Effector CD8-positive, alpha-beta T cell (primary cell): Measurements from ENCODE around the gene TNFRSF8.
A peak's percentile ranks its signal among the peaks of the same experiment; 100 is the strongest.

ENCODE experiments used
- DNase-seq: peaks from one replicate; lab custom pipeline; 2025; lab: John Stamatoyannopoulos, UW

Gene TNFRSF8

DNA sequence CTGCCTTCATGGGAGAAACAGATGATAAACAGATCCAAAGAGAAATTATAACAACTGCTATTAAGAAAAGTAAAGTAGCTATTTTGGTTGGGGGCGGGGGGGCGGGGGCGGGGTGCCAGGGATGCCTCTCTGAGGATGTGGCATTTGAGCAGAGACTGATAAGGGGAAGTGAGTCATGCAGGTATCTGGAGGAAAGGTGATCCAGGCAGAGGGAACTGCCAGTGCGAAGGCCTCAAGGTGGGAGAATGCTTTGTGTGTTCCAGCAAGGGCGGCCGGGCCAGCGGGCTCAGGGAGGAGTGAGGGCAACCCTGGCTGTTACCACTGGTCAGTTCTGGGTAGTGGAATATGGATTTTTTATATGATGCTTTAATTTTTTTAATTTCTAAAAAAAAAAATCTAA, 96.7 kb downstream of the TNFRSF8 start:
- no peak for DNase-seq

DNA sequence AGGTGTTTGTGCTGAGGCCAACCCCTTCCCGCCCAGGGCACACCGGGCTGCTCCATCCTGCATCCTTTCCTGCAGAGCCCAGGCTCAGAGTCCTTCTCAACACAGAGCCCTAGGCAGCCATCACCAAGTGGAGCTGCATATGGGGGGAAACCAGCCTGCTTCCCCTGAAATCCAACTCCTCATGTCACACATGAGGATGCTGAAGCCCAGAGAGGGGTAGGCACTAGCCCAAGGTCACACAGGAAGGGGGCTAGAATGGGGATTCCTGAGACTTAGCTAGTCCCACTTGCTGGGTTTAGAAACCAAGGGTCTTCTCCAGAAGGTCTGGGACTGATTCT, 98.2 kb downstream of the TNFRSF8 start:
- no peak for DNase-seq

DNA sequence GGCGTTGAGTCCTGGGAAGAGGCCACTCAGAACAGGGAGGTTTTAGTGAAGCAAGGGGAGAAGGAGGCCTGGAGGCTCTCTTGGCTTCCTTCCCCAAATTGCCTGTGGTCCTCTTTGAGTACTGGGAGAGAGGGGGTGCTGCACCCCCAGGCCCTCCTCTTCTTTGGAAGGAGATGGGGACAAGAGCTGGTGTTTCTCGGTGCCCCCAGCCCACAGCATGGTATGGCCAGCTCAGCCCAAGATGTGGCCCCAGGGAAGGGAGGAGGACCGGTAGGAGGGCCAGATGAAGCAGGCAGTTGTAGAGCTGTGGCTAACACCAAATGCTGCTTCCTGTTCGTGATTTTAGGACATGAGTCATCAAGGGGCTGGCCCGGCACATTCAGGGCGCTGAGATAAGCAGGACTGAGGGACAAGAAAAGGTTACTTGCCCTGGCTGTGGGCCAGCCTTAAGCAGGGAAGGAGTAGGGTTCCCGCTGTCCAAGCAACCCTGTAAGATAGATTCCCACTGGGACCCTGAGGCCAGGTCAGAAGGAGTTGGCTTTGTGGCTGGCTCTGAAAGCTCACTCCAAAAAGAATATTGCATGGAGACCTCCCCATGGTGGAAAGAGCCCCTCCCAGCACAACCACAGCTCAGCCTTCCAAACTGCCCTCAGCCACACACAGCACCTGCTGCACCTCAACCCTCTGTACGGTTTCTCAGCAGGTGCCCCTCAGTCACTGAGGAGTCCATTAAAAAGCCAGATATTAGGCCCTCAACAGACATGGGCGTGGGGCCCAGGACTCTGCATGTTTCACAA, 98.8 kb downstream of the TNFRSF8 start:
- DNase-seq, result peak; percentile 20

DNA sequence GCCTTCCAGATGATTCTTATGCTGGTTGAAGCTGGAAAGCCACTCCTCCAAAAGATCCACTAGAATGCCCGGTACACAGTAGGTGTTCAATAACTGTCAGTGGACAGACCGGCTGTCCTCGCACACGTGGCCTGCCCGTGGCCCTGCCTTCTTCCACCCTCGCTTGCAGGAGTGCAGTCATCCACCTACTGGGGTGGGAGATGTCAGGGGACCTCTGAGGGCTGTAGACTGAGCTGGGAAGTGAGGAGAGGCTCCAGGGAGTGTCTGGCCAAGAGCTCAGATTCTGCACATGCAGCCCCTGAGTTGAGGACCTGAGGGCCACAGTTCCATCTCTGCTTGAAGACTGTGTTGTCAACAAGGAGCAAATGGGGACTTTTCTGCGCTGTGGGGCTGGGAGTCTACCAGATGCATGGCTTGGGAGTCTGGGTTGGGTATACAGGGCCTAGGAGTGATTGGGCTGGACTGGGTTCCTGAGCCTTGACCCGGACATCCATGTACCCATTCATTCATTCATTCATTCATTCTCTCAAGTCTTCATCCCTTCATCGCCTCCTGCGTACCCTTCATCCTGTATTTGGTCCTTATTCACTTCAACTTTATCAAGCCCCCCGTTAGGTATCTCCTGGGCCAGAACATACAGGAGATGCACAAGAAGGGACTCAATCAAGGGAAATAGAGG, 99.5 kb downstream of the TNFRSF8 start:
- DNase-seq, result no peak

DNA sequence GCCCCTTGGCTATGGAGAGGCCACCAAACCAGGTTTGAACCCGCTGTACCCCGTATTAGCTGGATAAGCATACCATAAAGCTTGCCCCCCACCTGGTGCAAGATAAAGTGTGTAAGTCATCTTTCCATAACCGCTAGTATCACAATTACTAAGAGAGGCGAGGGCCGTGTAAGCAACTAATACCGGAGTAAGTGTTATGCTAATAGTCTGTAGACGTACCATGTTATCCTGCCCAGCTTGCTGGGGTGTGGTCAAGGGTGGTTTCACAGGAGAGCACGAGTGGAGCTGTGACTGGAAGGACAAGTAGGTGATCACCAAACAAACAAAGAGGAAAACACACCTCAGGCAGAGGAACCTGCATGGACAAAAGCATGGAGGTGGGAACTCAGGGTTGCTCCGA, 100.1 kb downstream of the TNFRSF8 start:
- DNase-seq, result no peak

DNA sequence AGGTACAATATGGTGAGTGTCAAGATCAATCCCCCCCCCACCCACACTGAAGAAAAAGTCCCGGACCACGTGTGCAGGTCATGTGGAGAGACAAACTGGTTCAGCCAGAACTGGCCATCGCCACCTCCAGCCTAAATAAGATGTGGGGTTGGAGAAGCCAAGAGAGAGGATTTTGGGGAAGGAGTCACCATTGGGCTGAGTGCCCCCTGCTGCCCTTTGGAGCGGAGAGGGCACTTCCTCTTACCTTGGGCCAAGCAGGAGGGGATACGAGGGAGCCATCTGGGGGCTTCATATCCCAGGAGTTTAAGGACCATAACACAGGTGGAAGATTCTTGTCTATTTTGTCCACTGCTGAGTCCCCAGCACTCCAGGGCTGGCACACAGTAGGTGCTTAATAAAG, 101.1 kb downstream of the TNFRSF8 start:
- no peak for DNase-seq

DNA sequence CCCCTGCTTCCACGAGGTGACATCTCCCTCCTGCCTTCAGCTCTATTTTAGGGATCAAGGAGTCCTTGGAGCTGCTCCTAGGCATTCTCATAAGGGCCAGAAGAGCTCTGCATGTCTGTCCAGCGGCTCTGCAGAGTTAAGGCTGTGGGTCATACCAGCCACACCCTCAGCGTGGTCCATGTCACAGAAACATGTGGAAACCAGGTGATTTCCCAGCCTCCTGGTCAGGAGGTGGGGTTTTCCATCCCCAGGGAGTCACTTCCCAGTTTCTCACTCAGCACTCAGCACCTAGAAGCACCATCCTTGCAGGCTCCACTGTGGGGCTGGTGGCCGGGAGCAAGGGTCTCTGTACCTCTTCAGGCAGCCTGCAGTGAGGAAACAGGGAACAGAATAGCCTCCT, 102.2 kb downstream of the TNFRSF8 start:
- no peak for DNase-seq

DNA sequence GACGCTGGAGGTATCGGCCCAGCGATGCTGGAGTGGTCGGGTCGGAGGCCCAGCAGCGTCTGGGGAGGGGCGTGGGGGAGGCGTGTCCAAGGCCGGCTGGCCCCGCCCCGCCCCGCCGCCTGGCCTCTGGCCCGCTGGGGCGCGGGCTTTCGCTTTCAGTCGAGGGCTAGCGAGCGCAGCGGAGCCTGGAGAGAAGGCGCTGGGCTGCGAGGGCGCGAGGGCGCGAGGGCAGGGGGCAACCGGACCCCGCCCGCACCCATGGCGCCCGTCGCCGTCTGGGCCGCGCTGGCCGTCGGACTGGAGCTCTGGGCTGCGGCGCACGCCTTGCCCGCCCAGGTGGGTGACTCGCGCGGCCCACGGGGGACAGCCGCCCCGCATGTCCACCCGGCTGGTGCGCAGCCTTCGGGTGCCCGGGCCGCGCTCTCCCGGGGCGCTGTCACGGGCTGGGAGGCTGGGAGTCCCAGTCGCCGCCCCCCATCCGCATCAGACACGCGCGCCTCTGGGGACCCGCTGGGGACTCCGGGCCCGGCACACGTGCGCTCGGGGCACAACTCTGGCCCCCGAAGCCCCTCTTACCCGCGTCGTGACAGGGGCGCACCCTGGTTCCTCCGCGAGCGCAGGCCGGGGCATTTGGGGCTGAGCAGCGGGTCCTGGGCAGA, 103.9 kb downstream of the TNFRSF8 start, which contains the start of gene TNFRSF1B:
Gene TNFRSF1B (plus strand): TSS at position 158 of the 659 bp plus-strand sequence. CDS start 101 bp downstream, at position 259.
- DNase-seq, result peak; percentile 40

DNA sequence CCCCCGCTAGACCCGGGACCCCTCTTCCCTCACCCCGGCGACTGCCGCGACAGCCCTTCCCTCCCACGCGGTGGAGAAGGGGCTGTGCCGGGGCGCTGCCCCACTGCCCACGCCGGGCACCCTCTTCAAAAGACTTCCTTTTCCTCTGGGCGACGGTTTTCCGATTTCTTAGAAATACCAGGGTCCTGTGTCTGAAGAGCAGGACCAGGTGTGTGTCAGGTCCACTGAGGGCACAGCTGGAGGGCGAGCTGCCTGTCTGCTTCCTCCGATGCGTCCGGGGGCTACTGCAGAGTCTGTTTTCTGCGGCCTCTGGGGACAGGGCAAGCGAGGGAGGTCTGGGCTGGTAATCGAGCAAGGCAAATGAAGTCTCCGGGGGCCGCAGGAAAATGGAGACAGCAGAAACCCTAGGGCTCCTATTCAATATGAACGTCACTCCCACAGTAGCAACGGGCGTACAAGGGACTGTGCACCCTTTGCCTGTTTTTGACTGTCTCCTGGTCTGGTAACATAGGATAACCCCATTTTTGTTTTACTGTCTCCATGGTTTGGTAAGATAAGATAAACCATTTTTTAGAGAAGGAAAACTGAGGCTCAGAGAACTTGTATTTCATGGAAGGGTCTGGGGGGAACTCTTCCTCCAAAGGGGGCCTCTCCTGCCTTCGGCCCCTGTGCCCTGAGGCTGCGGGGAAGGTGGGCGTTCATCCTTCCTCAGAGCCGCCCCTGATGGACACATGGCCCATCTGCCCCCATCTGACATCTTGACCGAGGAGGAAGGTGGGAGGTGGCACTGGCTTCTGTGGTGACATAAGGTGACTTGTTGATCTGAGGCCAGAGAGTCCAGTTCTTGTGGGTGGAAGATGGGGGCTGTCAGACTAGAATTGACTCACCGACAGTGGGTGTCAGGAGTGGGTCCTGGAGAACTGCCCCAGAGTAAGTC, 104.7 kb downstream of the TNFRSF8 start:
- DNase-seq, result no peak

DNA sequence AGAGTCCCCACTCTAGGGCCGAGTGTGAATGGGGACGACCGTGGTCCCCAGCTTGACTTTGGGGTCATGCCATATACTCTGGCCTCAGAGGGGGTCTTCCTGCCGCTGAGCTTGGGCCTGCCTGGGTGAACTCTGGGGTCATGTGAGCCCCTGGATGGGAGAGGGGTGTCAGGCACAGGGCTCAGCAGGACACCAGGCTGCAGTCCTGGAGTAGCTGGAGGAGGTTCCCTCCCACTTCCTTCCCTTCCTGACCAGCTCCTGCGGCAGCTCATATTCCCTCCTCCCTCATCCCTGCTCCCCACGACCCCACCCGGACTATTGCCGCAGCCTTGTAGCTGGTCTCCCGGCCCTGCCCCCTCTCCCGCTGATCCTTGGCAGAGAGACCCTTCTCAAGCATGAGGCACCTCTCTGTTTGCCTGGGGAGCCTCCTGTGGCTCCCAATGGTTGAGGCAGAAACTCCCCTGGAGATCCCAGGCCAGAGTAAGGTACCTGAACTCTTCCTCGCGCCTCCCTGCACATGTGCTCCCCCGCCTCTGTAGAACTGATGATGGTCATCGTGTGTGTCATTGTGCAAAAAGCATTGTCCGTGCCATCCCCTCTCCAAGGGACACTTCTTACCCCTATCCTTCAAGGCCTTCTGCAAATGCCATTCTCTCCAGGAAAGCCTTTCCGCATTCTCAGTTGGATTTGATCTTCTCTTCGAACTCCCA, 105.5 kb downstream of the TNFRSF8 start:
- no peak for DNase-seq

DNA sequence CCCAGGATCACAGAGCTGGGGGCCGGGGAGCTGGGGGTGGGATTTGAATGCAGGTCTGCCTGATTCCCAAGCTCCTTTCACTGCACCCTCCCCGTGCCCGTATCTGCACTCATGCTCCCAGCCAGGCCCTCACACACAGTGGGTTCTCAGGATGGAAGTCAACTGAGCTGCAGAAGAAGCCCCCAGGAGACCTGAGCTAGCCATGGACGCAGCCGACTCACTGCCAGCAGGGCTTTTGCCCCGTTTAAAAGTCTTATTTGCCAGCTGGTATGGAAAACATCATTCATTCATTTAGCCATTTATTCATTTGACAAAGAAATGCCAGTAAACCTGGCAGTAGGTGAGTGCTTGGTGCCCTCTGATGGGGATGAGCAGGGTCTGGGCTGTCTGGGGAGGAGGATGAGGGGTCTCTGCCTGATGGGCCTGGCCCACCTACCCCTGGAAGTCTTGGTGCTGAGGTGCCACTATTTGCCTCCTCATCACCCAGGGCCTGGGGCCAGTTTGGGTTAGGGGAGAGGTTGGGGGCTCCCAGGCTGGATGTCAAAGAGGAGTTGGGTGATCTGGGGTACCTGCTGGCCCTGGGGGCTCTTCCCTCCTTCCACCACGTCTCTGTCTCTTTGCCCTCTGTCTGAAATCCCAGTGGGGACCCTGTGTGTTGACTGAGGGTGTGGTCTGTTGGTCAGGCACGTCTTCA, 106.5 kb downstream of the TNFRSF8 start:
- DNase-seq, result no peak

DNA sequence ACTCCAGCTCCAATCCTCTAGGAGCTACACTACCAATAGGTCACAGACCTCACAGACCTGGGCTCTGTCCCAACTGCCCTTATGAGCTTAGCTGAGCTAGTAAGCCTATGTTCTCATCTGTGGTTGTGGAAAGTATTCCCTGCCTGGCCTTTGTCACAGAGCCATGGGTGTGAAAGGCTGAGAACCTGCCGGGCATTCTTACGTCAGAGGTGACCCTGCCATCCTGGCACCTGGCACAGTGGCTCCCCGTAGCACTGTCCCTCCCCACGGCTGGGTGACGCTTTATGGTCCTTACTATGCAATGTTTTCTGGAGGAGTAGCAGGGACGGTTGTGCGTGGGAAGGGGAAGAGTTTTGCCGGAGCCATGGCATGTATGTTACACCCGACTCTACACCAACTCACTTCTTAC, 107.2 kb downstream of the TNFRSF8 start:
- DNase-seq, result no peak

DNA sequence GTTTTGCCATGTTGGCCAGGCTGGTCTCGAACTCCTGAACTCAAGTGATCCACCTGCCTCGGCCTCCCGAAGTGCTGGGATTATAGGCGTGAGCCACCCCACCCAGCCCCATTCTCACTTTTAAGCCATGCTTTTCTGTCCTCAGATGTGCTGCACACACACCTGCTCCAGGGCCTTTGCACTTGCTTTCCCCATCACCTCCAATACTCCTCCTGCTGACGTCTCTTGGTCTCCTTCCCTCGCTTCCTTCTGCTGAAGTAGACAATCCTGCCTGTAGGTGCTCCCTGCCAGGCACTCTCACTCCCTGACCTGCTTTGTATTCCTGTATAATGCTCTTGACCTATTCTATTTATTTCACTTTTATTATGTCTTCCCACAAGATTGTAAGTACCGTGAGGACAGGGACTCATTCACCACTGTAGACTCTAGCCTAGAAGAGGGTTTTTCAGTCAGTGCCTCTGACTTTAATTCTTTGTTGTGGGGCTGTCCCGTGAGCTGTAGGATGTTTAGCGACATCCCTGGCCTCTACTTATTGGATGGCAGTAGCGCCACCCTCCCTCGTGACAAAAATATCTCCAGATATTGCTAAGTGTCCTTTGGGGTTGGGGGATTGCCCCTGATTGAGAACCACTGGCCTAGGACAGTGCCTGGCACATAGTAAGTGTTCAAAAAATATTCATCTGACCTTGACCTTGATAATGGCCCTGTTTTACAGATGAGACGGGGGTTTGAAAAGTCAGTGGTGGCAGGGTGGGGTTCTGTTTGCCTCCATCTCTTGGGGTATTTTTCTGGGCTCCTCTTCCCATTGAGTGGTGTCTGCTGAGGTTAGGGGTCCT, 108.3 kb downstream of the TNFRSF8 start:
- DNase-seq, result no peak

DNA sequence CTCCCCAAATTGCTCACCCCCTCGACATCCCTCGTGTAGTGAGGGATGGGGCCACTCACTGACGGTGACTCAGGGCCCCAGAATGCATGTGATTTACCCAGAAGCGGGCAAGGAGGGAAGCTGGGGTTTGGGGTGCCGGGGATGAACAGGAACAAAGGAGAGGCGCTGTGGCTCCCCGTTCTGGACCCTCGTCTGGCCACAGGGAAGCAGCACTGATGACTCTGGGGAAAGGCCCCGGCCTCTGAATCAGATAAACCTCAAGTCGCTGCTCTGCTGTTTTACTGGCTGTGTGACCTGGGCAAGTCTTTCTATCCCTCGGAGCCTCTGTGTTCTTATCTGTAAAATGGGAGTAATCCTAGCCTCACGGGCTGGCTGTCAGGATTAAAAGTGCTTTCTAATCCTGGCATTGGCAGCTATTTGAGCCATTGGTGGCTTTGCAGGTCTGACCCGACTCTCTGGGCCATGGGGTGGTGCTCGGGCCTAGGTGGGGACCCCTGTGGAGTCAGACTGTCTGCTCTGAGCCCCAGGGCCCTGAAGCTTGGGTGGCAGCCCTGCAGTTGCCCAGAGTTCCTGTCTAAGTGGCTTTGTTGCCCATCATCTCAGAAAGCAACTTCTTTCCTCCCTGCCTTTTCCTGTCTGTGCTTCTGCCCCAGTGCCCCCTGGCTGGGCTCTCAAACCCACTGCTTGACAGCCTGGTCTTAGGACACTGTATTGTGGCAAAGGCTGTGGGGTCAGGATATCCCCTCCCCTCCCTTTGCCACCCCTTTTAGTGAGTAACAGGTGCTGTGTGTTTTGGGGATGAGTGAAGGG, 109.1 kb downstream of the TNFRSF8 start:
- DNase-seq, result no peak

DNA sequence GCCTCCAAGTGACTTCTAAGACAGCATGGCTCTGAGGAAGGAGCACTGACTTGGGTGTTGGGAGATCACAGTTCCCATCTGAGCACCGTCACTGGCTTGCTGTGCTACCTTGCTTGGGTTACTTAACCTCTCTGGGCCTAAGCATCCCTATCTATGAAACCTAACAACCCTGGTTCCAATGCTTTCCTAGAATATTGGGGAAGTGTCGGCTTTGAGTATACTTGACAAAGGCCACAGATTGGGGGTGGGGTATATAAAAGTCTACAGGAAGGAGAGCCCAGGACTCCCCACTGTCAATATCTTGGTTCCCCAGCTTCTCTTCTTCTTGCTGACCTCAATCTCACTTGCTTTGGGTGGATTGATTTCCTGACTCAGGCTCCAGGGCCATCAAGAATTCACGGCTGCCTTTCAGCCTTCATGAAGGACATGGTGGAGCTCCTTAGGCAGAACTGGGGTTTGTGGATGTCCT, 110.0 kb downstream of the TNFRSF8 start:
- no peak for DNase-seq

DNA sequence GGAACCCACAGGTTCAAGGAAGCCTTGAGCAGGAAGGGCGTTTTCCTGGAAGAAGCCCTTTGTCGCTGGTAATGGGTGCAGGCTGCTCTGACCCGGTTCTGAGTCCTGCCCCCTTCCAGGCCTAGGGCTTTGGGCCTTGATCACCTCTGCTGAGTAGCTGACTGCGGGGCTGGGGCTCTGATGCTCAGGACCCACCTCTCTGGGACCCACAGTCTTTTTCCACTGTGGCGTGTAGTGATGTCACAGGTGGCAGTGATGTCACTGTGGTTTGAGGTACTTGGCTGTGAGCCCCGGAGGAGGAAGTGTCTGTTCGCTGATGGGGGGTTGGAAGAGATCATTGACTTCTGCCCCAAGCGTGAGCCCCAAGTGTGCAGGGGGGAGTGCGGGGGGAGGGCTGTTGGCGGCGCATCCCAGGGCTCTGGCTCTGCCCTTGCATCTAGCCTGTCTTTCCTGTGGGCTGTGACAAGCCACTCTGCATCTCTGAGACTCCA, 110.6 kb downstream of the TNFRSF8 start:
- DNase-seq, result peak; percentile 83

DNA sequence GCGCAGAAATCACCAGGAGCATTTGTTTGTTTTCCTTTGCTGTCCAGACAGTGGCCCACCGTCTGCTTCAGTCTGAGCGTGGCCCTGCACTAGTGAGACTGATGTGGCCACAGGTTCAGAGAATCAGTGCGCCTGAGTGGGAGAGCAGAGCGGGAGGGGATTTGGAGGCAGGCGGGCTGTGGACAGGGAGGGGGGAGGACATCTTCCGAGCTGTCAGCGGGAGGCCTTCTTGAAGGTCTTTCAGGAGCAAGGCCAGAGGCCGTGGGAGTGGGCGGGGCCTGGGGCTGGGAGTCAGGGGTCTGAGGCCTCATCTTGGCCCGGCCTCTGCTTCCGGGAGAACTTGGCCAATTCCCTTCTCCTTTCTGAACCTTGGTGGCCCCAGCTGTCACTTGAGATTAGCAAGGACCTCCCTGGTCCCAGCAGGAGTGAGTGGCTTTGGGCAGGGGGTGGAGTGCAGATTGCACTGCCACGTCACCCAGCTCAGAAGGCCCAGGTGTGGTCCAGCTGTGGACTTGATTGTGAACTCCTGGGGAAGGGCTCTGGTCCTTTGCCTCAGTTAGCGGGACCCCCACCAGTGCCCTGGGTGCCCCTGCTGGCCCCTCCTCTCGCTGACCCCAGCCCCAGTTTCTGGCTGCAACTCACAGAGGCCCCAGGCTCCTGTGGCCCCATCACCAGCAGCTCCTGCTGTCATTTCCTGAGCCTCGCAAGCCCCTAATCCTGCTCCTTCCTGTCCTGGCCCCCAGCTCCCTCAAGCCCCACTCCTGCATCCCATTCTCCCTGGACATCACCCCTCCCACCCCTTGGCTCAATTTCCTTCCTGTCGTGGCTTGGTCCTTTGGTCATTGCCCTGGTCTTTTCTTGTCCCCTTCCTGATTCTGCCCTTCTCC, 112.1 kb downstream of the TNFRSF8 start:
- DNase-seq, result no peak
